ENCODE measurements around the gene GALNT10.

The GALNT10 gene

GRCh38 chr5:154268073-154268472 is 77.5 kb downstream of the GALNT10 start:
- DNase-seq = no peak

- no peak for DNase-seq
These were observed 78.9 kb downstream of the GALNT10 start for GRCh38 chr5:154269414-154269813.

- DNase-seq = no peak
These were observed 80.9 kb downstream of the GALNT10 start for GRCh38 chr5:154271466-154271865.

GRCh38 chr5:154271936-154272514 is 81.5 kb downstream of the GALNT10 start:
- no peak for DNase-seq

GRCh38 chr5:154273028-154273617 is 82.6 kb downstream of the GALNT10 start:
- peak in 2 of 5 experiments; percentile 50 to 89 for DNase-seq

GRCh38 chr5:154273963-154274827 is 83.7 kb downstream of the GALNT10 start:
- DNase-seq = no peak

GRCh38 chr5:154274828-154275185 is 84.3 kb downstream of the GALNT10 start:
- DNase-seq = no peak

GRCh38 chr5:154275566-154275965 is 85.0 kb downstream of the GALNT10 start:
- no peak for DNase-seq

GRCh38 chr5:154276261-154276972 is 85.9 kb downstream of the GALNT10 start:
- no peak for DNase-seq

GRCh38 chr5:154276973-154277331 is 86.4 kb downstream of the GALNT10 start:
- DNase-seq = no peak

- no peak for DNase-seq
These were observed 87.0 kb downstream of the GALNT10 start for GRCh38 chr5:154277499-154277898.

GRCh38 chr5:154278186-154278585 is 87.7 kb downstream of the GALNT10 start:
- no peak for DNase-seq

- DNase-seq = peak in 1 of 5 experiments; percentile 57
These were observed 88.4 kb downstream of the GALNT10 start for GRCh38 chr5:154278908-154279307.

GRCh38 chr5:154284433-154284832 is 93.9 kb downstream of the GALNT10 start:
- no peak for DNase-seq

- no peak for DNase-seq
These were observed 95.3 kb downstream of the GALNT10 start for GRCh38 chr5:154285661-154286408.

- no peak for DNase-seq
These were observed 96.0 kb downstream of the GALNT10 start for GRCh38 chr5:154286557-154286956.

GRCh38 chr5:154287136-154287535 is 96.6 kb downstream of the GALNT10 start:
- DNase-seq = no peak

GRCh38 chr5:154288145-154288544 is 97.6 kb downstream of the GALNT10 start:
- DNase-seq = no peak

GRCh38 chr5:154291917-154292316 is 101.4 kb downstream of the GALNT10 start:
- peak in 1 of 5 experiments; percentile 81 for DNase-seq

- DNase-seq = no peak
These were observed 102.7 kb downstream of the GALNT10 start for GRCh38 chr5:154293219-154293618.

- DNase-seq = no peak
These were observed 105.0 kb downstream of the GALNT10 start for GRCh38 chr5:154295551-154295950.

GRCh38 chr5:154296525-154297159 is 106.1 kb downstream of the GALNT10 start:
- DNase-seq = no peak
